ENCODE data around the gene APOE. TPM values are rescaled to one million over a fixed set of nuclear protein-coding genes. Genes with fewer than 3 reads are reported as not detected.
"Not testable (repeated sequence)": the region's sequence is repeated elsewhere in the genome, so short reads cannot be mapped to it uniquely, and the experiment has no call there.

APOE gene
- total RNA-seq, 6 experiments from 2014 or later: 1.9 to 6.5 (median 2.5) TPM

DNA sequence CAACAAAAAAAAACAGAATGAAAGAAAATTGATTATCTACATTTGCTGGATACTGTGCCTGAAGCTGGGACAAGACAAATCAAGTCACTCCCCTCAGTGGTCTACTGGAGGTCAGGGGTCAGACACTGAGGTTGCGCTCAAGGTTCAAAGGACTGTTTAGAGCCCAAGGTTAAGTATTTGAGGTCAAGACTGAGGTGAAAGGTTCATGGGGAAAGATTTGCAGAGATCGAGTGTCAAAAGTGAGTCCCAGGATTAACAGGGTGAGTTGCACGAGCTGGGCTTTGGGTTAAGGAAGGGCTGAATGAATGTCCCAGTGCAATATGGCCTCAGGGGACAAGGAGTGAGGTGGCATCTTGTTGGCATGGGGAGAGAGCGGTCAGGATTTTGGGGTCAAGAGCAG is 17.9 kb upstream of the APOE start:
- TF ChIP-seq, protein P1, sequence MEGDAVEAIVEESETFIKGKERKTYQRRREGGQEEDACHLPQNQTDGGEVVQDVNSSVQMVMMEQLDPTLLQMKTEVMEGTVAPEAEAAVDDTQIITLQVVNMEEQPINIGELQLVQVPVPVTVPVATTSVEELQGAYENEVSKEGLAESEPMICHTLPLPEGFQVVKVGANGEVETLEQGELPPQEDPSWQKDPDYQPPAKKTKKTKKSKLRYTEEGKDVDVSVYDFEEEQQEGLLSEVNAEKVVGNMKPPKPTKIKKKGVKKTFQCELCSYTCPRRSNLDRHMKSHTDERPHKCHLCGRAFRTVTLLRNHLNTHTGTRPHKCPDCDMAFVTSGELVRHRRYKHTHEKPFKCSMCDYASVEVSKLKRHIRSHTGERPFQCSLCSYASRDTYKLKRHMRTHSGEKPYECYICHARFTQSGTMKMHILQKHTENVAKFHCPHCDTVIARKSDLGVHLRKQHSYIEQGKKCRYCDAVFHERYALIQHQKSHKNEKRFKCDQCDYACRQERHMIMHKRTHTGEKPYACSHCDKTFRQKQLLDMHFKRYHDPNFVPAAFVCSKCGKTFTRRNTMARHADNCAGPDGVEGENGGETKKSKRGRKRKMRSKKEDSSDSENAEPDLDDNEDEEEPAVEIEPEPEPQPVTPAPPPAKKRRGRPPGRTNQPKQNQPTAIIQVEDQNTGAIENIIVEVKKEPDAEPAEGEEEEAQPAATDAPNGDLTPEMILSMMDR (IDR thresholded peaks at IDR 0.05): no peak
- Mint-ChIP-seq H3K9me3 (no peaks in the 10 kb centered on the region), H3K4me3 (no peak overlapping the region), H3K27ac (no peak overlapping the region), H3K36me3 (ENCODE audit: low read depth) (peaks cover 36% of the 10 kb centered on the region), H3K27me3 (ENCODE audit: insufficient read depth) (peaks cover 8% of the 10 kb centered on the region), H3K4me1 (ENCODE audit: low read depth) (peaks cover 36% of the 10 kb centered on the region)
- no peak for DNase-seq

DNA sequence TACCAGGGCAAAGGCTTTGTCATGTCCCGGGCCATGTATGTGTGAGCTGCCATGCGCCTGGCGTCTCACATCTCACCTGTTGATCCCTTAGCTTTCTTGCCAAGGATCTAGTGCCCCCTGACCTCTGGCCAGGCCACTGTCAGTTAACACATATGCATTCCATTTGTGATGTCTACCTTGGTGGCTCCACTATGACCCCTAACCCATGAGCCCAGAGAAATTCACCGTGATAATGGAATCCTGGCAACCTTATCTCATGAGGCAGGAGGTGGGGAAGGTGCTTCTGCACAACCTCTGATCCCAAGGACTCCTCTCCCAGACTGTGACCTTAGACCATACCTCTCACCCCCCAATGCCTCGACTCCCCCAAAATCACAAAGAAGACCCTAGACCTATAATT is 17.3 kb upstream of the APOE start:
- peaks cover 42% of the 10 kb centered on the region for H3K36me3 Mint-ChIP-seq (ENCODE audit: low read depth)
- not testable (repeated sequence) for H3K27ac Mint-ChIP-seq; H3K9me3 Mint-ChIP-seq; H3K4me3 Mint-ChIP-seq; DNase-seq; H3K27me3 Mint-ChIP-seq (ENCODE audit: insufficient read depth)
- peaks cover 42% of the 10 kb centered on the region for H3K4me1 Mint-ChIP-seq (ENCODE audit: low read depth)

DNA sequence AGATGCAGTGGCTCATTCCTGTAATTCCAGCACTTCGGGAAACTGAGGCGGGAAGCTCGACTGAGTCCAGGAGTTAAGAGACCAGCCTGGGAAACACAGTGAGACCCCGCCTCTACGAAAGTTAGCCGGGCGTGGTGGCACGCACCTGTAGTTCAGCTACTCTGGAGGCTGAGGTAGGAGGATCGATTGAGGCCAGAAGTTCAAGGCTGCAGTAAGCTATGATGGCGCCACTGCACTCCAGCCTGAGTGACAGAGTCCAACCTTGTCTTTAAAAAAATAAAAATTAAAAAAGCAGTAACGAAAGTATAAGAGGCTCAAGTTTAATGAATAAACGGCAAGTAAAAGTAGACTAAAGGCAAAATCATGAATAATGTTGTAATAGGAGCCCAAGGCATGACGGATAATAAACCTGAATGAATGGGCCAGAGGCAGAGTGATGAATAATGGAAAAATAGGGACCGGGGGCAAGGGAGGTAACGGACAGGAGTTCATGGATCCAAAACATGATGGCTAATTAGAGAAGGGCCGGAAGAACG is 15.7 kb upstream of the APOE start:
- Mint-ChIP-seq H3K36me3 (ENCODE audit: low read depth) (peaks cover 41% of the 10 kb centered on the region), H3K9me3 (no peaks in the 10 kb centered on the region), H3K4me1 (ENCODE audit: low read depth) (peaks cover 32% of the 10 kb centered on the region), H3K4me3 (peak overlapping the region; percentile 83), H3K27me3 (ENCODE audit: insufficient read depth) (peaks cover 8% of the 10 kb centered on the region), H3K27ac (peak overlapping the region; percentile 91)
- TF ChIP-seq, protein P1 (IDR thresholded peaks at IDR 0.05): no peak
- DNase-seq: no peak

DNA sequence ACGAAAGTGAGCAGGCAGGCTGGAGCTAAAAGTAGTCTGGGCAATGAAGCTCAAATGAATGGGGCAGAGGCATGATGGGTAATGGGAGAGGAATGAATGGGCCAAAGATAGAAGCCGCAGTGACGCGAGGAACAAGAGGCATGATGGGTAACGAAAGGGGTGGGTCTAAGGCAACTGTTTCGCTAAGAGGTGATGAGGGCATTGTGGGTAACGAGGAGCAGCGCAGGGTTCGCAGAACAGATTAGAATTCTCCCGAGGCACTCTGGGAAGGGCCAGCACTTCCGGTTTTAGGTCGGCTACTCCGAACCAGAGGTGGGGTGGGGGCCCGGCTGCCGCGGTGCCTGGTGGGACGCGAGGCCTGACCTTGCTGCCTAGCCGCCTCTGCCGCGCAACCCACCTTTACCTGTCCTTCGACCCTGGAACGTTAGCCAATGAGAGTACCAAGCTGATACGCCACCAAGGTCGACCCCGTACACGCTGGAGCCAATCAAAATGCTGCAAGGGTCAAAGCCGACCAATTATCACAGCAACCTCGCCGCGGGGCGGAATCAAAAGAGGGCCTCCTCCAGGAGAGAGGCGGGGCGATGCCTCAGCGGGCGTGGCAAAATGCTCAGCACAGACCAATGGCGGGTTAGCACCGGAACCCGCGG is 15.1 kb upstream of the APOE start:
- H3K27me3 Mint-ChIP-seq (ENCODE audit: insufficient read depth): peaks cover 8% of the 10 kb centered on the region
- peaks cover 32% of the 10 kb centered on the region for H3K4me1 Mint-ChIP-seq (ENCODE audit: low read depth)
- DNase-seq: peak; percentile 99
- peaks cover 43% of the 10 kb centered on the region for H3K36me3 Mint-ChIP-seq (ENCODE audit: low read depth)
- H3K27ac Mint-ChIP-seq: peak overlapping the region; percentile 91
- peak overlapping the region; percentile 83 for H3K4me3 Mint-ChIP-seq
- no peaks in the 10 kb centered on the region for H3K9me3 Mint-ChIP-seq
- TF ChIP-seq, protein P1 (IDR thresholded peaks at IDR 0.05): no peak

DNA sequence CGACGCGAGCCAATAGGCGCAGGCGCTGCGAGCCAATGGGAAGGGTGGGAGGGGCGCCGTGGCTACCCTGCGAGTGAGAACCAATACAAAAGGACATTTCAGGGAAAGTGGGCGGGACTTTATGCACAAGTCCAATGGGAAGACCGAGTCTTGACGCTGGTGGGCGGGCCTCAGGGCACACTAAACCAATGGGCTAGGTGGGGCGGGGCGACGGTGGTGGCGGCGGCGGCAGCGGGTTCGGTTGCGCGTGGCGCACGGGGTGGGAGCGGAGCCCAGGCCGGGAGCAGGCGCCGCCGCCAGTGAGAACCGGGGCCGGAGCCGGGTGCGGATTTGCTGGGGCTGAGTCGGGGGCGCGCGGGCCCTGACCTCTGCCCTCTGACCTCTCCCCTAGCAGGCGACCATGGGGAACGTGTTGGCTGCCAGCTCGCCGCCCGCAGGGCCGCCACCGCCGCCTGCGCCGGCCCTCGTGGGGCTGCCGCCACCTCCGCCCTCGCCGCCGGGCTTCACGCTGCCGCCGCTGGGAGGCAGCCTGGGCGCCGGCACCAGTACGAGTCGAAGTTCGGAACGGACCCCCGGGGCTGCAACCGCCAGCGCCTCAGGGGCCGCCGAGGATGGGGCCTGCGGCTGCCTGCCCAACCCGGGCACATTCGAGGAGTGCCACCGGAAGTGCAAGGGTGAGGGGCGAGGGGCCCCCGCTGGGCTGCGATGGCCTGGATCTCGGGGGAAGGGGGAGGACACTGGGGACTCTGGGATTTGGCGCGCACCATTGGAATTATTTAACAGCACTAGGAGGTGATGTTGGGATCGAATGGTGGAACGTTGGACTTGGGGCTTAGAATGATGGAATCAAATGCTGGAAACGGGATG is 14.3 kb upstream of the APOE start, which contains the start of gene TOMM40:
TSS of gene TOMM40 (plus strand) at position 239 of the 867 bp plus-strand sequence. CDS start at position 401, 162 bp downstream.
- H3K36me3 Mint-ChIP-seq (ENCODE audit: low read depth): peaks cover 49% of the 10 kb centered on the region
- H3K27ac Mint-ChIP-seq: peak within 1 kb of the TSS; percentile 91
- TF ChIP-seq, protein P1 (IDR thresholded peaks at IDR 0.05): peak; percentile 54
- peak within 1 kb of the TSS; percentile 91 for H3K4me3 Mint-ChIP-seq
- DNase-seq: peak; percentile 100
- H3K27me3 Mint-ChIP-seq (ENCODE audit: insufficient read depth): peaks cover 8% of the 10 kb centered on the region
- no peaks in the 10 kb centered on the region for H3K9me3 Mint-ChIP-seq
- peaks cover 32% of the 10 kb centered on the region for H3K4me1 Mint-ChIP-seq (ENCODE audit: low read depth)
